SHP77 treated with DMSO at 0.1 percent for 48 hours (cell line): Measurements from ENCODE around the gene COL9A3.

ENCODE experiments used
- DNase-seq: peaks from one replicate; lab custom pipeline; 2025; lab: John Stamatoyannopoulos, UW

The COL9A3 gene

DNA sequence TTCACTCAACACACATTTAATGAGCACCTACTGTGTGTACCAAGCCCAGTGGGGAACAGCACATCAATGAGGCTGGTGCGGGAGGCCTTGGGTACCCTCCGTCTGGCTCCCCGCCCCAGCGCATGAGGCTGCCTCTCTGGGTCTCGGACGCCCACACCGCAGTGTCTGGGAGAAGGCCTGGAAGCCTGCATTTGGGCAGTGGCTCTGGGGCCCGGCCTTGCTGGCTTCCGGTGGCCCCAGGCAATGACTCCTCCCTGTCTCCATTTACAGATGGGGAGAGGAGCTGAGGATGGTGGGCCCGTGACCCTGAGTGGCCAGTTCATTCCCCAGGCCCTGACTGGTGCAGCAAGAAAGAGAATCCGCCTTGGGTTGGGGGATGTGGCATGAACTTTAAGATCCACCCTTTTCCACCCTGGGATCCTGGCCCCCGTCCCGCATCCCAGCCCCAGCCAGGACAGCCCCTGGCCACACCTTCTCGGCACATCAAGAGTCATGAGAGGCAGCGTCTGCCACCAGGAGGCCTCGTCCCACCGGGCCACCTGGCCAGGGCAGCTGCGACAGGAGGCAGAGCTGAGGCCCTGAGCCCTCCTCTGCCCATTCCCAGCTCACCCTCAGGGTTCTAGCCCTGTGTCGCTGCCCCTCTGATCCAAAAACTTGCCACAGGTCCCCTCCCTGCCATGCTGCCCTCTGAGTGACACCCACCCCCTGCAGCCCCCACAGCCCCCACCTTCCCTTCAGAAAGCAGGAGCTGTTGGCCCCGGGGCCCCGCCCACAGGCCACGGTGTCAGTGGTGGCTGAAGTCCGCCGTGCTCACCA, 38.0 kb upstream of the COL9A3 start:
- DNase-seq = no peak

DNA sequence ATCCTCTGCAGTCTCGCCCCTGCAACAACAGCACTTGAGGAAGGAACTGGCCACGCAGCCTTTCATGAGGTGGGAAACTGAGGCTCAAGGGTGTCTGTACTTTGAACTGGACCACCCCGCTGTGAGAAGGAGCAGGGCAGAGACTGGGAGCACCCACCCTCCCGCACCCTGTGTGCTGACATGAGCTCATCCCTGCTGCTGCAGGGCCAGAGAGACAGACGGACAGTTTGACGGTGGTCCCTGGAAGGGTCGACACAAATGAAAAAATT, 37.5 kb upstream of the COL9A3 start:
- no peak for DNase-seq

DNA sequence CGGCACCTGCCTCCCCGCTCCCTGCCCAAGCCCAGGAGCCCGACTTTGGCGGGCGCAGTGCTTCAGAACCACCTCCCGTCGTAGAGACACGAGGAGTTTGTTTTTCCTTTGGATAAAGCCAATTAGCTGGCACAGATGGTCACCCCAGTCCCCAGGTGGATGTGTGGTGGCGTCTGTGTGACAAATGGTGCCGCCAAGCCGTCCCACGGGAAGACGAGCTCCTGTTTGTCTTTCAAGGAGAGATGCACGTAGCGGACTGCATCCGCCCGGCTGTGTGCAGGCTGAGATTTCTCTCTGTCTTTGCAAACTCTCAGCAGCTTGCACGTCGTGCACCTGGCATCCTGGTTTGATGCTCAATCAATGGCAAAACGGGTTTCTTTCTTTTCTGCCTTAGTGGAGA, 36.6 kb upstream of the COL9A3 start:
- DNase-seq = no peak

DNA sequence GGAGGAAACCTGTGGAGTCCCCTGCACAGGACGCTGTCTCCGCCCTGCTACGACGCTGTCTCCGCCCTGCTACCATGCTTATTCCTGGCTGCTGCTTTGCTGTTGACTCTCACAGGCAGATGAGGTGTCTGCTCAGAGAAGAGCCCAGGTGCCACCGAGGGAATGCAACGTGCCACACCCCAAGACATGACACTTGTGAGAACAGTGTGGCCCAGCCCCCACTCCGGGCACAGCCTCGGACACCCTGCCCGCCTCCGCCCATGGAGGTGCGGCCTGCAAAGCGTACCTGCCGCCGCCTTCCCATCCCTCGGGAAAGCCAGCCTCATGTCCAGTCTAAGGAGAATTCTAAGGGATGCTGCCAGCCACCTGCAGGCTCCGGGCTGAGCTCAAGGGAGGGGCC, 36.2 kb upstream of the COL9A3 start:
- DNase-seq = no peak

DNA sequence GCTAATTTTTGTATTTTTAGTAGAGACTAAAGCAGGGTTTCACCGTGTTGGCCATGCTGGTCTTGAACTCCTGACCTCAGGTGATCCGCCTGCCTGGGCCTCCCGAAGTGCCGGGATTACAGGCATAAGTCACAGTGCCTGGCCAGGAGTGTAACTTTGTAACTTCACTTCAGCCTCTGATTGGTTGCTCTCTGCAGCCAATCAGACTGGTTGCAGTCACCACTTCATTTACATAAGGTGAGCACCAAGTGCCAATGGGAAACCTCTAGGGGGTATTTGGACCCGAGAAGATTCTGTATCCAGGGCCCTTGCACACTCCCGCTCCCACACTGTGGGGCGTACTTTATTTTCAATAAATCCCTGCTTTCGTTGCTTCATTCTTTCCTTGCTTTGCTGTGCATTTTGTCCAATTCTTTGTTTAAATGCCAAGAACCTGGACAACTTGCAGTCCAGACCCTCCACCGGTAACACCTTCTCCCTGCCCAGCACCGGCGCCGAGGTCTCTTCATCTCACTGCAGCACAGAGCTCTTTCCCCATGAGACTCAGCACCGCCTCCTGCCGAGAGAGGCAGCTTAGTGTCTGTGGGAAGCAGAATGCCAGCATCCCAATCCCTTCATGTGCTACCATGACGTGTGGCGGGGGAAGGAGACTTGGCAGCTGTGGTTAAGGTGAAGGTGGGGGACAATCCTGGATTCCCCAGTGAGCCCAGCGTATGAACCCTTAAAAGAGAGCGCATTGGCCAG, 34.5 kb upstream of the COL9A3 start:
- no peak for DNase-seq

DNA sequence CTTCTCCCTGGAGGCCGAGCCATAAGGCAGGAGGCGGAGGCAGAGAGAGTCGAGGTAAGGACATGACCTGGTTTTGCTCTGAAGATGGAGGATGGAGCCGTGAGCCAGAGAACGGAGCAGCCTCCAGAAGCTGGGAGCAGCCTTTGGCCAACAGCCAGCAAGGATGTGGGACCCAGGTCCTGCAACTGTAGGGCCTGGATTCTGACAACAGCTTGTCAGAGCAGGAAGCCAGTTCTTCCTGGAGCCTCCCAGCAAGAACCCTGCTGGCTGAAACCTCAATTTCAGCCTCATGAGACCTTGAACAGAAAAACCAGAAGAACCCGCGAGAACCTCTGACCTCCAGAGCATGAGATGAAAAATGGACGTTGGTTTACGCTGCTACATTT, 34.0 kb upstream of the COL9A3 start:
- DNase-seq = no peak

DNA sequence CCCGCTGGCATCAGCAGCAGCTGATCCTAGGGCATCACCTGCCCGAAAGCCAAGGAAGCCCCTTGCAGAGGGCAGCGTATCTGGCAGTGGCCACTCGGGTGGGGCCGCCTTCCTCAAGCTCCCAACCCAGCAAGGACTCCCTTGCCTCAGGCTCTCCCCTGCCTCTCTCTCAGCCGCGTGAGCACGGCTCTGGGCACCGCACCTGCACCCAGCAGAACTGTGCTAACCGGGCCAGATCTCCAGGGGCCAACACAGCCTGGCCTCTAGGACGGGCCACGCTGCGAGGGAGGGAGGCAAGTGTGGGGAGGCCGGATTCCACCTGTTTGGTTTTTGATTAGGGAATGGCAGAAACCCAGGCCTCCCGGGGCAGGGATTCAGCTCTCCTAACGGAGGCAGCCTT, 32.4 kb upstream of the COL9A3 start:
- no peak for DNase-seq

DNA sequence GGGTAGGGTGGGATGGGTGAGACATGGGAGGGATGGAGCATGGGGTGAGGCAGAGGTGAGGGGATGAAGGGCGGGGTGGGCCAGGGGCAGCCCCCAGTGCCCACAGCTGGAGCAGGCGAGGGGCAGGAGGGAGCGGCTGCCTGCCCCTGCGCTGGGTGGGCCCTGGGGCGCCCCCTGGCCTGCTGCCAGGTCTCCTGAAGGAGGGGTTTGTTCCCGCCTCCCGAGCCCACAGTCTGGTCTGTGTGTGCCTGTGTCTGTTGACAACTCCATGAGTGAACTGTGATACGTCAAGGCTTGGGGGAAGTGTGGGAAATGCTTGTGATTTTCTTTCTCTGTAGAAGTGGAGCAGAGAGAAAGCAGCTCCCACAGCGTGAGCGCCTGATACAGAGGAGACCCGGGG, 31.5 kb upstream of the COL9A3 start:
- DNase-seq = no peak

DNA sequence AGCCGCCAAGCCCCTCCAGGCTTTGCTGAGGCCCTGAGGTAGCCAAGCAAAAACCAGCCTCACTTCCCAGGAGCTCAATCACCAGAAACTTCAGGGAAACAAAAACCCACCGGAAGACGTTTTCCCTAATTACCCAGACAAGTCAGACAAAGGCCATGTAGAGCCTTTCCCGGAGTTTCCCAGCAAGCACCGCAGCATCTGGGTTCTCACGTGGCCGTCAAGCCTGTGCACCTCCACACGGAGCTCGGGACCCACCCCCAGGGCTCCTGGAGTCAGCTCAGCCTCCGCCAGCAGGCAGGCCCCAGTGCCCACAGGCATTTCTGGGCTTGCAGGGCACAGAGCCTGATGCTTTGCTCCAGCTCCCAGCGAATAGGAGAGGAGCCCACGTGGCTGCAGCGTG, 30.7 kb upstream of the COL9A3 start:
- DNase-seq = no peak

DNA sequence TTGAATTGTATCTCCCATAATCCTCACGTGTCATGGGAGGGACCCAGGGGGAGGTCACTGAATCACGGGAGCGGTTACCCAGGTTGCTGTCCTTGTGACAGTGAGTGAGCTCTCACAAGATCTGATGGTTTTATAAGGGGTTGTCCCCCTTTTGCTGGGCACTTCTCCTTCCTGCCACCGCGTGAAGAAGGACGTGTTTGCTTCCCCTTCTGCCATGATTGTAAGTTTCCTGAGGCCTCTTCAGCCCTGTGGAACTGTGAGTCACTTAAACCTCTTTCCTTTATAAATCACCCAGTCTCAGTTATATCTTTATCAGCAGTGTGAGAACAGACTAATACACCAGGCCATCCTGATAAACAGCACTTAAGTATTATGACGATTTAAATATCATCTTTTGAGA, 29.5 kb upstream of the COL9A3 start:
- DNase-seq = no peak

DNA sequence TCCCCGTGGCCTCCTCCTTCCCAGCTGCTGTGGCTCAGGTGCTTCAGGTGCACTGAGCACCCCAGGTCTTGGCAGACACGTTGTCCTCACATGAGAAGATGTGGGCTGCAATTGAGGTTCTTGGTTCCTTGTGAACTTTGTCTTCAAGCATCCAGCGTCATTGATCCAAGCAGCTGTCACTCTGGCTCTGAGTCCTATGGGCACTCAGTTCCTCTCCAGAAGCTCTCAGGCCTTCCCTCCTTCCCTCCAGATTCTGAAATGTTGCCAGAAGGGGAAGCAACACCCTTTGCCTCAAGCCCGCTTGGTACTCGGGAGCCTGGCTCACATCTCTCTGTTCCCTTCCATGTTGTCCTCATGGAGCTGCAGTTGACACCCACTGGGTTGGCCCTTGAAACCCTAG, 29.0 kb upstream of the COL9A3 start:
- DNase-seq = no peak

DNA sequence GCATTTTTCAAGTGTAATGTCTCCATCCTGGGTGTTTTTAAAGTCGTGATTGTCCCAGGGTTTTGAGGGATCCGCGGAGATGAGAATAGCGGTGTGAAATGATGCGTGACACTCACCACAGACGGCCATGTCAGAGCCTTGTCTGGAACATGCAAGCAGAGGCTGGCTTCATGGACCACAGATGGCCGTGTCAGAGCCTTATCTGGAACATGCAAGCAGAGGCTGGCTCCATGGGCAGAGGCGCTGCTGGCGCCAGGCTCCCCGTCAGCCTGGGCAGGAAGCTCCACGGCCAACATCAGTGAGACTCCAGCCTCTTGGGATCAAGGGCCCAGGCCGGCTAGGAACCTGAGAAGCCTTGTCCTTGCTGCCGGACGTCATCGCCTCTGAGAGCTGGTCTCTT, 28.2 kb upstream of the COL9A3 start:
- no peak for DNase-seq

DNA sequence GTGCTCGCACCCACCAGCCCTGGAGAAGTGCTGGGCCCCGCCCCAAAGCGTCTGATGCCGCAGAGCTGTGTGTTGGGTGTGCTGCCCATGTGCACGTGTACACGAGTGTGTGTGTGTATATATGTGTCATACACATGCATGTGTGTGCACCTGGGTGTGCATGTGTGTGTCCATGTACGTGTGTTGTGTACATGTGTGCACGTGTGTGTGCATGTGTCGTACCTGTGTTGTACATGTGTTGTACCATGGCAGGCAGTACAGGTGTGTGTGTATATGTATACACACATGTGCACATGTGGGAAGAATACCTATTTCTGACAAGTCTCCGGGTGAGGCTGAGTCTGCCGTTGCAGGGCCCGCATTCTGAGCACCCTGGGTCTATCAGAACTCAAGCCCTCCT, 26.8 kb upstream of the COL9A3 start:
- DNase-seq = no peak

DNA sequence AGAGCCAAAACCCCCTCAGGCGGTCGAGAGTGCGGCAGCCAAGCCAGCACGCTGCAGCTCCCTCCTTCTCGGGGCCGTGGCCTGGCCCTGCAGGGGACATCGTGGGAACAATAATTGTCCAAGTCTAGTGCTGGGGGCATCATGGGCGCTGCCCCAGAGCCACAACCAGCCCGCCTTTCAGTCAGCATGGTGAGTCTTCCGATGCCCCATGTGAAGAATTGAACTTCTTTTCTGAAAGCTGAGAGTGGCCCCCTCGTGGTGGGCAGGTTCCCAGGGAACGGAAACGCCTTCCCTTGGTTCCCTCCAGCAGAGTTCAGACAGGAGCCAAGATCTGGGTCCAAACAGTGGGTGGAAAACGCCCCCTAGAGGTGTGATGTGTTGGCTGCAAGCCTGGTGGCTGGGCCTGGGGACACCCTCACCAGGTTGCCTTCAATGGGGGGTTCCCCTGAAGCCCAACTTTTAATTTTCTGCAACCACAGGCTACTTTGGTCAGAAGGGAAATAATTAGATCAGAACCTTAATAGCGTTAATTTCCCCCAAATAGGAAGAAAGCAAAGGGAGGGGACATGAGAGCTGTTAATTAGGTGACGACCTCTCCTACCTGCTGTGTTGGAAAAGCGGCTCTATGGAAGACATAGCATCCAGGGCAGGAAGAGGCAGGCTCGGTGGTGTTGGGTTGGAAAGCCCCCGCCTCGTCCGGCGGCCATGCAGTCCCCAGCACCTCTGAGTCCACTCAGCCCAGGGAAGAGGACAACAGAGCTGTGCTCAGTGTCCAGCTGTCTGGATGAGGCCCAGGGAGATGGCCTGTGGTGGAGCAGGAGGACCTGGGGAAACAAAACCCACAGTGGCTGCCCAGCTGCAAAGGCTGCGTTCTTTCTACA, 25.3 kb upstream of the COL9A3 start:
- DNase-seq = peak; percentile 90

DNA sequence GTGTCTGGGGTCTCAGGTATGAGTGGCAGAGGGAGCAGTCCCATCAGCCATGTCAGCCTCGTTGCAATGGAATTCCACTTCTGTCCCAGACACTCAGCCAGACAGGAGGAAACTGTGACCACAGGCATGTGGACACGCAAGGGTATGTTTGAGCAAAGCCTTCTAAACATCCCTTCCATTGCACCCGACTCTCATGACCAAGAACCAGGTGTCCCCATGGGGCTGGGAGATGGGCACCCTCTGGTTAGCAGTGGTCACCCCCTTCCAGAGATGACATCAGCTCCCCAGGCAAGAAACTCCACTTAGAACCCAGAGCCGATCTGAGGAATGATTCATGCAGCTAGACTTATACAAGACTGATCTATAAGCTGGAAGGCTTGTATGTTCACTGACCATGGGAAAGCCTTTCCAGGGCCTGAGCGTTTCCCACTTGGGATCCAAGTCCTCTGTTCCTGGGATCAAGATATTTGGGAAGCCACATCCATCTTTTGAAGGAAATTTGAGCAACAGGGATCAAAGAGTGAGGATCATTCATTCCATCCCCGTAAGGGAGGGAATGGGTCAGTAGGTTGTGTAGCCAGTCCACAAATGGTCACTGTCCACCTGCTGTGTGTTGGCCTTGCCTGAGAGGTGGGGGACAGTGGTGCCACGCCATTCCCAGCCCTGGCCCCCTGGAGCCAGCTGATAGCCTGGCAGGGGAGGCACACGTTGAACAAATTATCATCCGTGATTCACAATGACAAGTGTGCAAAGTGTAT, 24.5 kb upstream of the COL9A3 start:
- DNase-seq = no peak

DNA sequence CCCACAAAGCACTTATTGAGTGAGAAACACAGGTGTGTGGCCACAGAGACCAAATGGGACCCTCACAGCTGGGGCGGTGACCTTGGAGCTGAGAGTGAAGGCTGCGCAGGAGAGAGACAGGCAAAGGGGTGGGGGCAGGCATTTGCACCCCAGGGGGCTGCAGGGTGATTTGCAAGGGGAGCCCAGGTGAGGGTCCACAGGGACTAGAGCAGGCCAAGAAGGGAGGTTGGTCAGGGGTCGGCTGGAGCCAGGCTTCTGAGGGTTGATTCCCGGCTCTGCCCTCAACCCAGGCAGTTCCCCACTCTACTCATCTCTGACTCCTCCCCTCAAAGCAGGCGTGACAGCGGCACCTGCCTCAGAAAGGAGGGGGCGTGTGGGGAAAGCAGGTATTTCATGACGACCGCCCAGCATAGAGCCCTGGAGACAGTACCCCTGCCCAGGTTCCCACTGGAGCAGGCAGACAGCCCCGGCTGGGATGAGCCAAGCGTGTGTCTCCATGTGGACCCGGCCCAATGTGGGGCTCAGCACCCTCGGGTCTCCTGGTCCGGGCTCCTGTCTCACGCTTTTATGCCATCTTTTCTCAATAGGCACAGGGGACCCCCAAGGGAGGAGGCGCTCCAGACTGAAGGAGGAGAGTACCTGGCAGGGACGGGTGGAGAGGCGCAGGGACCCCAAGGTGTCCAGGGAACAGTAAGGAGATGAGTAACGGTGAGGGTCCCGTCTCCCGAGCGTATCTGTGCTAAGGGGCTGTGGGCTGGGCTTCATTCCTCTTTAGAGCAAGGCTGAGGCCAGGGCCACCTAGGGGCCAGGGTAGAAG, 23.7 kb upstream of the COL9A3 start:
- no peak for DNase-seq

DNA sequence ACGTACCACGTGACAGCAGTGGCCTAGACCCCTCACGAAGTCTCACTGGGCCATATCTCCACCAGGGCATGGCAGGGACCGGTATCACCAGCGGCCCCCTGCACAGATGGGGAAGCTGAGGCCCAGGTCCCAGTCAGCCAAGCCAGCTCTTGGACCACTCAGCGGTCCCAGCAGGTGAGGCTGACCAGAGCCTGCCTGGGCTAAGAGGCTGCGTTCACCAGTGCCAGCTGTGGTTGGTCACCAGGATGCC, 23.2 kb upstream of the COL9A3 start:
- no peak for DNase-seq

DNA sequence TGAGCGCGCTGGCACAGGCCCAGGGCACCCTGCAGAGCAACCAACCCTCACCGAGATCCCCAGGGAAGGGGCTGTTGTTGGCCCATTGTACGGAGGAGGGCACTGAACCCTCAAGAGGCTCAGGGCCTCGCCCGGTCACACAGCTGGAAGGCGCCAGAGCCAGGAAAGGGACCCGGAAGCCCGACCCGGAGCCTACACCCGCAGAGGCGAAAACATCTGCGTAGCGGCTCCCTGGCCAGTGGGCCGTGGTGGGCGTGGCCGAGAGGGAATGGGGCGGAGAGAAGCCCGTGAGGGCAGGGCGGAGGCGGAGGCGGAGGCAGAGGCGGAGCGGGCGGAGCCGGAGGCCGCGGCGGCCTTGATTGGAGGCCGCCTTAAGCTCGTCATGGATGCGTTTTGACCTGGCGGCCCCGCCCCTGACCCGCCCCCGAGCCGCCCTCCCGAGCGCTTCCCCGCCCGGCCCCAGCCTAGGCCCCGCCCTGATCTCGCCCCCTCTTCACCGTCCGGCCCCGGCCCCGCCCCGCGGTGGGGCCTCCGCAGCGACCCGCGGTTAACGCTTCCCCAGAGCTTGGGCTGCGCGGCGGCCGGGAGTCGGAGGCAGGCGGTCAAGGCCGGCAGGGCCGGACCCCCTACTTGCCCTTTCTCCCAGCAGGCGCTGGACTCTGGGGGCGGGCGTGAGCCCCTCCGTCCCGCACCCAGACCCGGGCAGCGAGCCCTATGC, 22.7 kb upstream of the COL9A3 start:
- DNase-seq = peak; percentile 94

DNA sequence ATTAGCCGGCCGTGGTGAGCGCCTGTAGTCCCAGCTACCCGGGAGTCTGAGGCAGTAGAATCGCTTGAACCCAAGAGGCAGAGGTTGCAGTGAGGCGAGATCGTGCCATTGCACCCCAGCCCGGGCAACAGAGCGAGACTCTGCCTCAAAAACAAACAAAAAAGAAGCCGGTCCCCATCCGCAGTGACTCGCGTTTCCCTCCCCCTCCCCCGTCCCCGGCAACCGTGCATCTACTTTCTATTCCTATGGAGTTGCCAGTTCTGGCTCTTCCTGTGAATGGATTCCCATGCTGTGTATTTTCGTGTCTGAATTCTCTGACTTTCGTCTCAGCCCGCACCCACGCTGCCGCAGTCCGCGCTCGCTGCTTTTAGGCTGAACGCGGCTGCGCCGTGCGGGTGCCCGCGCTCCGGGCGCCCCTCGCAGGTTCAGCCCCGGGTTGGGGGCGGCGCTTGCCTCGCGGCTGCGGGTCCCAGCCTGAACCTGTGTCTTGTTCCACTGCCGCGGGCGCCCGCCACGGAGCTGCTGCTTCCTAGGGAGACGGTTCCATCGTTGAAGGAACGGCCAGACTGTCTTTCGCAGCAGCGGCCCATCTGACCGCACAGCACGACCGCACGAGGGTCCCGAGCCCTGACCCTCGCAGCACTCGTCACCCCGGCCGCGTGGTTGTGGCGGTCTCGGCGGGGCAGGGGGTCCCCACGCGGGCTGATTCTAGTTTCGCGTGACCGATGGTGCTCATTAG, 21.7 kb upstream of the COL9A3 start:
- DNase-seq = peak; percentile 58
